ENCODE measurements around the gene RIN3. TPM values are rescaled to one million over a fixed set of nuclear protein-coding genes. Genes with fewer than 3 reads are reported as not detected.

Gene RIN3
- total RNA-seq, 1 donor from 2014 or later: 0.22 TPM

- H3K4me2 ChIP-seq: no peak overlapping the region
- TF ChIP-seq EZH2 (IDR thresholded peaks at IDR 0.05) (no peak), CTCF (IDR thresholded peaks at IDR 0.05) (no peak), EZH2phosphoT487 (IDR thresholded peaks at IDR 0.05) (no peak)
- Mint-ChIP-seq H3K4me3 (no peak overlapping the region), H3K36me3 (no peaks in the 10 kb centered on the region), H3K9me3 (peaks cover 6% of the 10 kb centered on the region), H3K27ac (no peak overlapping the region), H3K4me1 (peaks cover 10% of the 10 kb centered on the region), H3K27me3 (ENCODE audit: insufficient read depth, low read depth) (peaks cover 3% of the 10 kb centered on the region)
- H3K9ac ChIP-seq: no peak overlapping the region
- H3K4me1 ChIP-seq: no peaks in the 10 kb centered on the region
- H3K36me3 ChIP-seq: no peaks in the 10 kb centered on the region
- no peaks in the 10 kb centered on the region for H3K79me2 ChIP-seq (ENCODE audit: low read depth)
- H2AFZ ChIP-seq (replicated peaks): no peak overlapping the region
- H4K20me1 ChIP-seq (ENCODE audit: low read depth): no peaks in the 10 kb centered on the region
- DNase-seq (ENCODE audit: low spot score): no peak
- H3K27me3 ChIP-seq: no peaks in the 10 kb centered on the region
- no peak overlapping the region for H3K27ac ChIP-seq
- H3K9me3 ChIP-seq (ENCODE audit: low read depth): no peaks in the 10 kb centered on the region
- H3K4me3 ChIP-seq: no peak overlapping the region
- no peaks in the 10 kb centered on the region for H3F3A ChIP-seq (ENCODE audit: low read depth)
Measured at GRCh38 chr14:92475037-92475436, 38.5 kb upstream of the RIN3 start.

- Histone ChIP-seq H3K4me2 (no peak overlapping the region), H3K36me3 (no peaks in the 10 kb centered on the region), H3K9ac (no peak overlapping the region), H3K4me1 (no peaks in the 10 kb centered on the region), H3F3A (ENCODE audit: low read depth) (no peaks in the 10 kb centered on the region), H3K27me3 (no peaks in the 10 kb centered on the region), H3K27ac (no peak overlapping the region), H3K4me3 (no peak overlapping the region), H4K20me1 (ENCODE audit: low read depth) (no peaks in the 10 kb centered on the region), H3K9me3 (ENCODE audit: low read depth) (no peaks in the 10 kb centered on the region), H3K79me2 (ENCODE audit: low read depth) (no peaks in the 10 kb centered on the region), H2AFZ (replicated peaks) (no peak overlapping the region)
- no peaks in the 10 kb centered on the region for H3K36me3 Mint-ChIP-seq
- TF ChIP-seq CTCF (IDR thresholded peaks at IDR 0.05) (no peak), EZH2 (IDR thresholded peaks at IDR 0.05) (no peak), EZH2phosphoT487 (IDR thresholded peaks at IDR 0.05) (no peak)
- H3K27me3 Mint-ChIP-seq (ENCODE audit: insufficient read depth, low read depth): peaks cover 3% of the 10 kb centered on the region
- peaks cover 10% of the 10 kb centered on the region for H3K4me1 Mint-ChIP-seq
- H3K27ac Mint-ChIP-seq: no peak overlapping the region
- H3K4me3 Mint-ChIP-seq: no peak overlapping the region
- DNase-seq (ENCODE audit: low spot score): no peak
- peaks cover 3% of the 10 kb centered on the region for H3K9me3 Mint-ChIP-seq
Measured at GRCh38 chr14:92475451-92476187, 38.0 kb upstream of the RIN3 start.

- no peak for TF ChIP-seq EZH2phosphoT487 (IDR thresholded peaks at IDR 0.05)
- TF ChIP-seq CTCF (IDR thresholded peaks at IDR 0.05): no peak
- no peak for TF ChIP-seq EZH2 (IDR thresholded peaks at IDR 0.05)
- H3K27ac ChIP-seq: no peak overlapping the region
- peaks cover 2% of the 10 kb centered on the region for H3K4me1 Mint-ChIP-seq
- no peaks in the 10 kb centered on the region for H3K79me2 ChIP-seq (ENCODE audit: low read depth)
- no peak overlapping the region for H3K4me2 ChIP-seq
- H3K9ac ChIP-seq: no peak overlapping the region
- H3K4me3 ChIP-seq: no peak overlapping the region
- H3K27ac Mint-ChIP-seq: no peak overlapping the region
- DNase-seq (ENCODE audit: low spot score): no peak
- no peaks in the 10 kb centered on the region for H3K27me3 ChIP-seq
- H4K20me1 ChIP-seq (ENCODE audit: low read depth): no peaks in the 10 kb centered on the region
- H2AFZ ChIP-seq (replicated peaks): no peak overlapping the region
- H3K9me3 Mint-ChIP-seq: peaks cover 6% of the 10 kb centered on the region
- H3K4me3 Mint-ChIP-seq: no peak overlapping the region
- peaks cover 4% of the 10 kb centered on the region for H3K27me3 Mint-ChIP-seq (ENCODE audit: insufficient read depth, low read depth)
- H3K36me3 Mint-ChIP-seq: no peaks in the 10 kb centered on the region
- no peaks in the 10 kb centered on the region for H3K9me3 ChIP-seq (ENCODE audit: low read depth)
- H3K4me1 ChIP-seq: no peaks in the 10 kb centered on the region
- no peaks in the 10 kb centered on the region for H3F3A ChIP-seq (ENCODE audit: low read depth)
- no peaks in the 10 kb centered on the region for H3K36me3 ChIP-seq
Measured at GRCh38 chr14:92480856-92481255, 32.7 kb upstream of the RIN3 start.

All from neural progenitor cell (in vitro differentiated cells).